NOMO-1 treated with dmso at 0.1 percent for 144 hours (cell line): ENCODE measurements around the gene SHD.
"Not testable (repeated sequence)": the region's sequence is repeated elsewhere in the genome, so short reads cannot be mapped to it uniquely, and the experiment has no call there.

ENCODE experiments used
- DNase-seq: peaks from one replicate; lab custom pipeline; 2025; ENCODE audit not compliant: unreplicated experiment; lab: John Stamatoyannopoulos, UW

Gene SHD

DNA sequence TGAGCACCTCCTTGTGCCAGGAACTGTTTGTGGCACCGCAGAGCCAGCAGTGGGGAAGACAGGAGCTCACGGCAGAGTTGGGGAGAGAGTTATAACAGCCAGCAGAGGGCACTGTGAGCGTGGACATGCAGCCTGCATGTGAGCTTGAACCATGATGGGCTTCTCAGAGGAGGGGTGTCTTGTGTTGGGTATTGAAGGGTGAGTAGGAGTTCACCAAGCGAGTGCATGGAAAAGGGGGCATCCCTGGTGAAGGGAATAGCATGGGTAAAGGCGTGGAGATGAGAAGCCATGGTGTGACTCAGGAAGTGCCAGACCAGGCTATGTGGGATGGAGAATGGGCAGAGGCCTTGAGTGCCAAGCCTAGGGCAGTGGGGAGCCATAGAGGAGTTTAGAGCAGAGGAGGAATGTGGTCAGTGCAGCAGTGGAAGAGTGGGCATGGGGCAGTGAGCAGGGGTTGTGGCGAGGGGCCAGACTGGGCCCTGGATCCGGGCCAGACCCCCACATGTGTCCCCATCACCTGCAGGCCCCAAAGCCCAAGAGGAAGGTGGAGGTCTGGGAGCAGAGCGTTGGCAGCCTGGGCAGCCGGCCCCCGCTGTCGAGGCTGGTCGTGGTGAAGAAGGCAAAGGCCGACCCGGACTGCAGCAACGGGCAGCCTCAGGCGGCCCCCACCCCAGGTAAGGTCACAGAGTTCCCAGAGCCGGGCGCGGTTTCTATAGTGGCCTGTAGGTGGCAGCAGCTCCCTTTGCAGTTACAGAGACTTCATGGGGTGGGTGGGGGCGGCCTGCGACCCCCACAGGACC is 11.8 kb upstream of the SHD start:
- peak; percentile 50 for DNase-seq

DNA sequence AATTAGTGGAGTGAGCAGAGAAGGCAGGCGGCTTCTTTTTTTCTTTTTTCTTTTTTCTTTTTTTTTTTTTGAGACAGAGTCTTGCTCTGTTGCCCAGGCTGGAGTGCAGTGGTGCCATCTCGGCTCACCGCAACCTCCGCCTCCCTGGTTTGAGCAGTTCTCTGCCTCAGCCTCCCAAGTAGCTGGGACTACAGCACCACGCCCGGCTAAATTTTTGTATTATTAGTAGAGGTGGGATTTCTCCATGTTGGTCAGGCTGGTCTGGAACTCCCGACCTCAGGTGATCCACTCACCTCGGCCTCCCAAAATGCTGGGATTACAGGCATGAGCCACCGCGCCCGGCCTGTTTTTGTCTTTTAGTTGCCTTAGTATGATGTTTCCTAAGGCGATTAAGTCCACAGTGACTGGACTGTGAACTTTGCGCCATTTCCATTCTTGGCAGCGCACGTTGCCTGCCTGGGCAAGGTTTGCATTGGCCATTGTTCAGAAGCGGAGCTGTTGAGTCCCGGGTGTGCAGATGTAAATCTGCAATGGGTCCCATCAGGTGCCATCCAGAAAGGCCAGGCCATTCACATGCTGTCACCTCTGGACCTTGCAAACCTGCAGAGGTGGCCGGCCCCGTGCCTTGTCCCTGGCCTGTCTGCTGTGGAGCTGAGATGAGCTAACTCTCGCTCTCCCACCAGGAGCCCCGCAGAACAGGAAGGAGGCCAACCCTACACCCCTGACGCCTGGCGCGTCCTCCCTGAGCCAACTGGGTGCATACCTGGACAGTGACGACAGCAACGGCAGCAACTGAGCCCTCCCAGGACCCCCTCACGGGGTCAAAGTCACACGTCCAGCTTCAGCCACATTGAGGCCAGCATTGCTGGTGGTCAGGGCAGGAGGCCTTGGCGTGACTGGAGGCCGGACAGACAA is 10.9 kb upstream of the SHD start:
- DNase-seq = no peak

DNA sequence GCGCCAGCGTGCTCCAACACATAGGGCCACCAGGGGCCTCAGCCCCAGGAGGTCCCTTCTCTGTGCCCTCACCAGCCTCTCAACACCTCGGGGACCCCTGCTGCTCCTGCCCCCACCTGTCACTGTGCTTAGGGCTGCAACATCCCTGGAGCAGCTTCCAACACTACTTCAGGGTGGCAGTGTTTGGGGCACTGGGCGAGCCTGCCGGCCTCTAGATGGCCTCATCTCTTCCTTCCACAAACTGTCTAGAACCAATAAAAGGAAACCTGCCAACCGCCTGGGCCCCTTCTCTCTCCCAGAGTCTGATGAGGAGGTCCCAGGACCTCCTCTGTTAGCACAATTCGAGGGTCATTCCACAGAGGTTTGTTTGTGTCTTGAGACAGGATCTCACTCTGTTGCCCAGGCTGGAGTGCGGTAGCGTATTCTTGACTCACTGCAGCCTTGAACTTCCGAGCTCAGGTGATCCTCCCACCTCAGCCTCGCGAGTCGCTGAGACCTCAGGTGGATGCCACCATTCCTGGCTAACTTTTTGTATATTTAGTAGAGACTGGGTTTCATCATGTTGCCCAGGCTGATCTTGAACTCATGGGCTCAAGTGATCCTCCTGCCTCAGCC is 10.1 kb upstream of the SHD start:
- no peak for DNase-seq

DNA sequence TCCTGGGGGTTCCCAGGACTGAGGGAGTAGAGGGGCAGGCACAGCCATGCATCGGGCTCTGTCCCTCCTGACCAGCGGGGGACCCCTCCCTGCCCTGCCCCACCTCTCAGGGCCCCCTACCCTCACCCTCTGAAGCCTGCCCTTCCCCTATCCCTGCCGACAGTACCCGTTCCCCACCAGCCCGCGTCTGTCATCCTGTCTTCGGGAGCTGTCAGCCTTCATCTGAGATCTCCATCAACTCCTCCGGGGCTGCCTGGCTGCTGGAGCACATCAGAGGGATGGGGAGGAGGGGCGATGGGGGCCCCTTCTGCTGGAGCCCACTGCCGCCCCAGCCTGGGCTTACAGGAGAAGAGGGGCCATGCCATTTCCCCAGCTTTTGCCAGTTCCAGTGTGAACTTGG is 6.2 kb upstream of the SHD start:
- no peak for DNase-seq

GRCh38 chr19:4274321-4274686 is 4.8 kb upstream of the SHD start:
- DNase-seq = not testable (repeated sequence)

- DNase-seq = no peak
These were observed 1.8 kb upstream of the SHD start for GRCh38 chr19:4277191-4277696.

GRCh38 chr19:4278010-4278409 is 1.1 kb upstream of the SHD start:
- no peak for DNase-seq

DNA sequence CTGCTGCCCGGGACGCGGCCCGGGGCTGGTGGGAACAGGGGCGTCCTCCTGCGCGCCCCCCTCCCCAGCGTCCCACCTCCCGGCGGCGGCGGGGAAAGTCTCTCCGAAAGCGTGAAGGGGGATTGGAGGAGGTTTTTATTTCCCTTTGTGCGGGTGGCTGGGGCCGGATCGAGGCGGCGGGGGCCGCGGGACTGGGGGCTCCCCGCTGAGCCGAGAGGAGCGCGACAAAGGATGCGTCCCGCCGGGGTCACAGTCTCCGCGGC is 132 bp downstream of the SHD start:
- DNase-seq = no peak

DNA sequence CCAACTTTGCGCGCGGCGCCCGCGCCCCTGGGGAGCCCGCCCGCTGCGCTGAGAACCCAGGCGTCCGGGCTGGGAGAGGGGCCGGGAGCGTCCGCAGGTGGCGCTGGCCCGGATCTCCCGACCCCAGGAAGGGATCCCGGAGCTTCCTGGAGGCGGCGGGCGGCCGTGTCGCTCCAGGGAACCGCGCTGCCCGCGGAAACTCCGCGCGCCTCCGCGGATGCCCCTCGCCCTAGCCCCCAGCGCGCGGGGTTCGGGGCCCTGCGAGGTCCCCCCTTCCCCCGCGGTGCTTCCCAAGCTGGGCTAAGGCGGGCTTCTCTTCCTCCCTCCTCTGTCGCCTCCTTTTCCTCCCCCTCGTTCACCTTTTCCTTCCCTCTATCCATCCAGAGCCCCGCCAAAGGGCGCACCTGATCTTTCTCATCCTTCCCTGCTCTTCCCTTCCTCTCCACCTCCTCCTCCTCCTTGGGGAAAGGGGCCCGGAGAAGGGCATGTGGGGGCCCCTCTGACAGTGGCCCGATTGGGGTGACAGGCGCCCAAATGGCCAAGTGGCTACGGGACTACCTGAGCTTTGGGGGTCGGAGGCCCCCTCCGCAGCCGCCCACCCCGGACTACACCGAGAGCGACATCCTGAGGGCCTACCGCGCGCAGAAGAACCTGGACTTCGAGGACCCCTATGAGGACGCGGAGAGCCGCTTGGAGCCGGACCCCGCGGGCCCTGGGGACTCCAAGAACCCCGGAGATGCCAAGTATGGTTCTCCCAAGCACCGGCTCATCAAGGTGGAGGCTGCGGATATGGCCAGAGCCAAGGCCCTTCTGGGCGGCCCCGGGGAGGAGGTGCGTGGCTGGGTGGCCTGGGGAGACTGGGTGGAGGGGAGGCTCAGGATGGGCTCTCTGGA is 710 bp downstream of the SHD start:
- DNase-seq = no peak

- DNase-seq = no peak
These were observed 5.3 kb downstream of the SHD start for GRCh38 chr19:4284176-4284958.

GRCh38 chr19:4284974-4285373 is 5.9 kb downstream of the SHD start:
- no peak for DNase-seq

DNA sequence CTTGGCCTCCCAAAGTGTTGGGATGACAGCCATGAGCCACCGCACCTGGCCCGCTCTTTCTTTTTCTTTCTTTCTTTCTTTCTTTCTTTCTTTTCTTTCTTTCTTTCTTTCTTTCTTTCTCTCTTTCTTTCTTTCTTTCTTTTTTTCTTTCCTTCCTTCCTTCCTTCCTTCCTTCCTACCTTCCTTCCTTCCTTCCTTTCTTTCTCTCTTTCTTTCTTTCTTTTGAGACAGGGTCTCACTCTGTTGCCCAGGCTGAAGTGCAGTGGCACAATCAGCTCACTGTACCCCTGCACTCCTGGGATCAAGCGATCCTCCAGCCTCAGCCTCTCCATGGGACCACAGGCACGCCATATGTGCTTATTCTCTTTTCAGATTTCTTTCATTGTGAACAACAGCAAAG is 7.1 kb downstream of the SHD start:
- DNase-seq = not testable (repeated sequence)

DNA sequence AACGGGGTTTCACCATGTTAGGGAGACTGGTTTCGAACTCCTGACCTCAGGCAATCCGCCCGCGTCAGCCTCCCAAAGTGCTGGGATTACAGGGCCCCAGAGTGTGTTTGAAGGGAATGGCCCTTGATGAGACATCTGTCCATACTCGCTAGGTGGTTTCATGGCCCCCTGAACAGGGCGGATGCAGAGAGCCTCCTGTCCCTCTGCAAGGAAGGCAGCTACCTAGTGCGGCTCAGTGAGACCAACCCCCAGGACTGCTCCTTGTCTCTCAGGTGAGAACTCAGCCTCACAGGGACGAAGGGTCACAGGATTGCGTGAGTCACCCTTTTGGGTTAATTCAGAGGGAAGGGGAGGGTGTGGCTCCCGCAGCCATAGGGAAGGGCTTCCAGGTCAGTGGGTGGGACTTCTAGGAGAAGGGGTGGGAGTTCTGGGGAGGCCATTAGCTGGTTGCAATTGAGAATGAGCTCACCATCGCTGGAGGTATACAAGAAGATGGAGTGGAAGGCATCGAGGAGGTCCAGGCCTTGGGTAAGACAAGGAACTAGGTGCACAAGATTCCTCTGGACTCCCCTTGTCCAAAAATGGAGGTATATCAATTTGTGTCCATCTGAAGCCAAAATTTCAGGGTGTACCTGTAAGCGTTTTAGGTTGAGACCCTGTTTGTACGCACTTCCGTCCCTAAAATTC is 9.2 kb downstream of the SHD start:
- DNase-seq = no peak

DNA sequence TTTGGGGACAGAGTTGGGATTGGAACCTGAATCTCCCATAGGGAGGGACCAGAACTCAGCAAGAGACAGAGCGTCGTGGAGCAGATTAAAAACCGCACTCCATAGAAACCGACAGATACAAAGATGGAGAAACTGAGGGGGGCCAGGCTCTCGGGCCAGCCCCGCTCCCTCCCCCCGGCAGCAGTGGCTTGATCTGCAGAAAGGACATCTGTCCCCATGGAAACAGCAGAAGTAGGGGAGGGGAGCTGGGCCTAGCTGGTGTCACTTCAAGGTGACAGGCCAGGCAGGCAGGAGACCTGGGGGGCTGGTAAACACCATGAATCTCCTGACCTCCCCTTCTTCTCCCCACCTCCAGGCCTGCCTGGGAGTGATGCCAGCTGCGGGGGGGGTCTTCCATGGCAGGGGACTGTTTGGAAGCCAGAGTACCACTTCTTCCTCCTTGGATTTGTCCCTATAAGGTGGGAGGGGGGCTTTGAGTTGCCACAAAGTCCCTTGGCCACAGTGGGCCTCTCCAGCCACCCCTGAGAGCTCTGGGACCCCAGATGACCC is 12.2 kb downstream of the SHD start:
- no peak for DNase-seq

GRCh38 chr19:4292515-4292914 is 13.4 kb downstream of the SHD start:
- no peak for DNase-seq

DNA sequence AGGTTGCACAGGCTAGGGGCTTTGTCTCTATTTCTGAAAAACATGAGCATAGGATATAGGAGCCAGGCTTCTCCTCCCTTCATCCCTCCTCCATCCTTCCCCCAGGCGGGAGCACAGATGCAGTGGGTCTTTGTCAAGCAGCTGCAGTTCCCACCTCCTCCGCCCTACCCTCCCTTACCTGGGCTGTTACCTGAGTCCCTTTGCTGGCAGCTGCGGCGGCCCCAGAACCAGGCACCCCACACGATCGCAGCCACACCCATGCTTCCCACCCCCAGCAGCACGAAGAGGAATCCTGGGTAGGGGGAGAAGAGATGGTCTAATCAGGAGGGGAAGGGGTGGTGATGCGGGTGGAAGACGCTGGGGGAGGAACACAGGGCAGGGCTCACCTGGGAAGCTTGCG is 15.3 kb downstream of the SHD start:
- DNase-seq = no peak

GRCh38 chr19:4295972-4296771 is 17.1 kb downstream of the SHD start:
- no peak for DNase-seq
